Progenitor cell of endocrine pancreas (in vitro differentiated cells): ENCODE measurements around the gene BACH2. TPM values are rescaled to one million over a fixed set of nuclear protein-coding genes. Genes with fewer than 3 reads are reported as not detected.

Experiments used
- DNase-seq: peaks from one replicate; pipeline ENCODE4 v3.0.0; 2021; ENCODE audit warnings: low spot score; ENCODE audit not compliant: unreplicated experiment
- H3K27ac Mint-ChIP-seq: 2 replicates; pipeline ENCODE4 v1.8.0; 2021; ENCODE audit warnings: mild to moderate bottlenecking, moderate library complexity, mixed read lengths
- H3K27me3 Mint-ChIP-seq: 2 replicates; pipeline ENCODE4 v1.8.0; 2021; ENCODE audit warnings: mixed read lengths
- H3K36me3 Mint-ChIP-seq: 2 replicates; pipeline ENCODE4 v1.8.0; 2022; ENCODE audit warnings: mixed read lengths; ENCODE audit not compliant: insufficient read depth
- H3K4me1 Mint-ChIP-seq: 2 replicates; pipeline ENCODE4 v1.8.0; 2021; ENCODE audit warnings: low read depth, mixed read lengths
- H3K4me3 Mint-ChIP-seq: 2 replicates; pipeline ENCODE4 v1.8.0; 2021; ENCODE audit warnings: low read depth, mild to moderate bottlenecking, moderate library complexity, mixed read lengths
- H3K9me3 Mint-ChIP-seq: 2 replicates; pipeline ENCODE4 v1.8.0; 2021; ENCODE audit warnings: low read depth, mixed read lengths
- CTCF ChIP-seq: fragments of 200-600 bp; sonication (generic); IDR thresholded peaks from one replicate; pipeline ENCODE4 v1.5.0; 2021; ENCODE audit warnings: antibody characterized with exemption, mild to moderate bottlenecking; ENCODE audit not compliant: unreplicated experiment
- total RNA-seq: library from RNA; stranded (reverse); gene quantifications from 2 replicates; pipeline ENCODE4 v1.2.1, GENCODE V29; 2021

BACH2 gene
- total RNA-seq, 1 donor from 2014 or later: 11.2 TPM

- Mint-ChIP-seq H3K4me3 (no peak overlapping the region), H3K27me3 (peaks cover 4% of the 10 kb centered on the region), H3K4me1 (peaks cover 10% of the 10 kb centered on the region), H3K27ac (no peak overlapping the region), H3K9me3 (no peaks in the 10 kb centered on the region), H3K36me3 (peaks cover 3% of the 10 kb centered on the region)
- no peak for DNase-seq
- no peak for TF ChIP-seq CTCF
These were observed 341.9 kb downstream of the BACH2 start for GRCh38 chr6:89954721-89955148.

- Mint-ChIP-seq H3K4me1 (peaks cover 7% of the 10 kb centered on the region), H3K9me3 (no peaks in the 10 kb centered on the region), H3K27me3 (peaks cover 9% of the 10 kb centered on the region), H3K4me3 (no peak overlapping the region), H3K27ac (no peak overlapping the region), H3K36me3 (peaks cover 5% of the 10 kb centered on the region)
- DNase-seq: no peak
- no peak for TF ChIP-seq CTCF
These were observed 344.0 kb downstream of the BACH2 start for GRCh38 chr6:89952686-89953085.

- Mint-ChIP-seq H3K9me3 (no peaks in the 10 kb centered on the region), H3K27me3 (peaks cover 9% of the 10 kb centered on the region), H3K27ac (no peak overlapping the region), H3K4me3 (no peak overlapping the region), H3K4me1 (peaks cover 7% of the 10 kb centered on the region), H3K36me3 (peaks cover 5% of the 10 kb centered on the region)
- no peak for DNase-seq
- TF ChIP-seq CTCF: no peak
These were observed 344.5 kb downstream of the BACH2 start for GRCh38 chr6:89952105-89952671.

- peaks cover 7% of the 10 kb centered on the region for H3K4me1 Mint-ChIP-seq
- DNase-seq: no peak
- peaks cover 9% of the 10 kb centered on the region for H3K27me3 Mint-ChIP-seq
- TF ChIP-seq CTCF: no peak
- no peaks in the 10 kb centered on the region for H3K9me3 Mint-ChIP-seq
- H3K4me3 Mint-ChIP-seq: no peak overlapping the region
- H3K27ac Mint-ChIP-seq: no peak overlapping the region
- H3K36me3 Mint-ChIP-seq: peaks cover 5% of the 10 kb centered on the region
These were observed 345.0 kb downstream of the BACH2 start for GRCh38 chr6:89951574-89952104.

- Mint-ChIP-seq H3K36me3 (peaks cover 5% of the 10 kb centered on the region), H3K9me3 (no peaks in the 10 kb centered on the region), H3K4me1 (peaks cover 7% of the 10 kb centered on the region), H3K27me3 (peaks cover 9% of the 10 kb centered on the region), H3K27ac (no peak overlapping the region), H3K4me3 (no peak overlapping the region)
- no peak for DNase-seq
- no peak for TF ChIP-seq CTCF
These were observed 345.7 kb downstream of the BACH2 start for GRCh38 chr6:89950879-89951391.
